Esophagus mucosa (tissue), 1 donor: Measurements from ENCODE around the gene RELT. TPM values are rescaled to one million over a fixed set of nuclear protein-coding genes. Genes with fewer than 3 reads are reported as not detected.
A peak's percentile ranks its signal among the peaks of the same experiment; 100 is the strongest.
"Not testable (repeated sequence)": the region's sequence is repeated elsewhere in the genome, so short reads cannot be mapped to it uniquely, and the experiment has no call there.

Experiments
- ATAC-seq: fragments of 200-7000 bp; cut with Tn5 transposase; one replicate; pipeline ENCODE4 v1.9.1; 2020
- total RNA-seq: library from RNA; stranded (reverse); gene quantifications from one replicate; pipeline ENCODE4 v1.2.4, GENCODE V29; 2023
- donor health status: DM: yes; HTN: yes; CAD: no.

Gene RELT
- total RNA-seq, 1 donor from 2014 or later = 3.9 TPM

GRCh38 chr11:73404506-73405145, 28.4 kb downstream of the RELT start:
- ATAC-seq = no peak

DNA sequence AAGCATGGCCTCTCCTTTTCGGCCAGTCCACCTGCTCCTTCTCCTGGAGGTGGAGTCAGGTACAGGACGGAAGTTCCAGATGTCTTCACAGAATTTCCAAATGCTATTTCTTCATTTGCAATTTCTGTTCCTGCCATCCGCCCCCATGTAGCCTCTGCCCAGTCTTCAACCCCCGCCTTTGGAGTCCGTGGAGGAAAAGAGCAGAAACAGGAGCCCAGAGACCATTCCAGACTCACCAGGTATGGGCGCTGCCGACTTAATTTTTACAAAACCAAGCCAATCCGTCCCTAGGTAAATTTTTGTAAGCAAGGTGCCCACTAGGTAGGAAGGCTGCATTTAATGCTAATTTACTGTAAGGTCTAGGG, 28.9 kb downstream of the RELT start:
- ATAC-seq = no peak

DNA sequence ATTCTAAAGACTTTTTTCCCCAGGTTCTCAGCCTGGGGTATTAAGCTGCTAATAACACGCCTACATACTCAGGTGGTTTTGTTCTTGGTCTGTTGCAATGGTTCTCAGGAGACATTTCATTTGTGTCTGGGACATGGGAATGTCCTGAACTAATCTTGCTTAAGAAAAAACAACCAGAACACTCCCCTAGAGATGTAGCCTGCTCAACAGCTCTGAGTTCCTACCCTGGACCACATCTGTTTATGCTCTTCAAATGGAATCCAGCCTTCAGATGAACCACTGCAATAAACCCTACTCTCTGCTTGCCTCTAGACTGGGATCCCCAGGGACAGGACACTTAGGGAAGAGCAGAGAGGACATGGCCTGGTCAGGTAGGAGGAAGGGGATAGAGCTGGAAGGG, 29.9 kb downstream of the RELT start:
- ATAC-seq = no peak

- ATAC-seq = no peak
Observed at GRCh38 chr11:73406619-73407018, 30.4 kb downstream of the RELT start.

DNA sequence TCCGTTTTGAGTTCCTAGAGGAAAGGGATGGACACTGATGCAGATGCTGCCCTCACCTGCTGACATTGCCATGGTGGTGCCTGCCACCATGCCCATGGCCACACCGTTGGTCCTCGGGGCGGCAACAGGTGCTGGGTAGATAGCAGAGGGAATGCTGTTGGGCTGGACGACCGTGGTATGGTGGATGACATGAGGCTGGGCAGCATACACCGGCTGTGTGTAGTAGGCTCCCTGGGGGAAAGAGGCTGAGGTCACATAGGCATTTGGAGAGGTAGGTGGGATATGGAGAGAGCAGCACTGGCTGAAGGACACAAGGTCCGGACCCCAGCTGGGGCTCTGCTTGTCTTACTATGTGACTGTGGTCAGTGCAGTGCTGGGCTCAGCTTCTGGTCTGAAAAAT, 33.2 kb downstream of the RELT start:
- ATAC-seq = no peak

DNA sequence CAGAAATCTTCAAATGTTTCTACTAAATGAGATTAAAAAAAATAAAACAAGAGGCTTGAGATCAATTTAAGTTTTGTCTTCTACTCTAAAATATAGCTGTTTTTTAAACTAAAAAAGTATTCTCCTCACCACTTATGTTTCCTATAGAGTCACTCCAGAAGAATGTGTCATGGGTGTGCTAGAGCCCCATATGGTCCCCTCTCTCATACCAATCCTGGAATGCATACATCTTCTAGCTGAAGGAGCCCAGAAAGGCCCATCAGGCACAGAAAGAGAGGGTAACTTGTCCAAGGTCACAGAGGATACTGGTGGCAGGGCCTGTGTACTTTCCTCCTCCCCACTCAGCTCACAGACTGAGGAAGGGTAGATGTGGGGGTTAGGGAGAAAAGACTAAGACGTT, 34.4 kb downstream of the RELT start:
- no peak for ATAC-seq

- no peak for ATAC-seq
Observed at GRCh38 chr11:73411031-73411430, 34.8 kb downstream of the RELT start.

DNA sequence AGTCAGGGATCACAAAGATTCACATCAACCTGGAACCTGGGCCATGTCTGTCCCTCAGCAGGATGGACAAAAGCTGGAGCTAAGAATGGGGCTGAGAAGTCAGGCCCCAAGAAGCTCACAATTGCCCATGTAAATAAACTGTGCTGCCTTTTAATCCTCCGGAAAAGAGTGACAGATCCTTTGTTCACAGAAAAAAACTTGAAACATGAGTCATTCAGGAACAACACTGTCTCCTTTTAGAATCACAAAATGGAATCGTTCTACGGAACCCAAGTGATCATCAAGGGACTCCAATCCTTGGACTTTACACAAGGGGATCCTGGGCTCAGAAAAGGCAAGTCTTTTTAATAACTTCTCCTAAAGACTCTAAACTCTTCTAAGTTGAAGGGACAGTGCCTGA, 36.1 kb downstream of the RELT start:
- peak; percentile 43 for ATAC-seq

DNA sequence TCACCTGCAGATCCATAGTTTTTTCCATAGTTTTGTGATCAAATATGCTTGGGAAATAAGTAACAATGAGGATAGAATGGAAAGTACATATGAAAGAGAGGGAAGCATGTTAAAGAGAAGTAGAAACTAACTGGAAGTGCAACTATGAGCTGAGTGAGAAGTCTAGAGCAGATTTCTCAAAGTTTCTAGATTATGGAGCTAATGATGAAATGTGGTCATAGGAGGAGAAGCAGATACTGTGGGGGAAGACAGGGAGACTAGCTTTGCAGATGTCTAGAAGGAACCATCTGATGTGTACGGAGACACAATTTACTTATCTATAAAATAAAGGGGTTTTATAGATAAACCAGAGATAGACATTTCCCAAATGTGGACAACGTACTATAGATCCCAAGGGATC, 37.1 kb downstream of the RELT start:
- no peak for ATAC-seq

DNA sequence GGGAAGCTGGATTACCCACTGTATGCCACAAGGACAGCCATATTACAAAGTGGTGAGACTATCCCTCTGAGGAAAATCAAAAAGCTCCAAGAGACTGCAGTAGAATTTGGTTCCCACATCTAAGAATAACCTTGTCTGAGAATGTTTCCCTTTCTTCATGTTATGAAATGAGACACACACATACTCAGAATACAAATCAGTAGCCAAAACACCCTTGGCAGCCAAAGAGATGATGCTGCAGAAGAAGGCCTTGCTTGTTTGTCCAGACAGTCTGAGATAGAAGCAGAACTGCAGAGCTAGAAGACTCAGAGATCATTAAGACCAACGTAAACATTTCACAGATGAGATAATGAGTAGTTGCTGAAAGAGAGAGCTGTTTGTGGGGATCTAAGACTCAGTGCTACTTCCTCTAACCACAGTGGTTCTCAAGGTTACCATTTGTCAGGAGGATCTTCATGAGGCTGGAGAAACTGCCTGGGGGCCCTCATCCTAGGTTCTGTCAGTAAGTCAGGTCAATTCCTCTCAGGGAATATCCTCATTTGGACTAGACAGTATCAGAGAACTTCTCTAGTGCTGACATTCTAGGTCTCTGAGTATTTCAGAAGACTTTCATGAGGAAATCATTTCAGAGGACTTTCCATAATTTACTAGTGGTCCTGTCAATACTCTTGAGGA, 38.9 kb downstream of the RELT start:
- no peak for ATAC-seq

GRCh38 chr11:73415854-73416615, 39.8 kb downstream of the RELT start:
- ATAC-seq = no peak

DNA sequence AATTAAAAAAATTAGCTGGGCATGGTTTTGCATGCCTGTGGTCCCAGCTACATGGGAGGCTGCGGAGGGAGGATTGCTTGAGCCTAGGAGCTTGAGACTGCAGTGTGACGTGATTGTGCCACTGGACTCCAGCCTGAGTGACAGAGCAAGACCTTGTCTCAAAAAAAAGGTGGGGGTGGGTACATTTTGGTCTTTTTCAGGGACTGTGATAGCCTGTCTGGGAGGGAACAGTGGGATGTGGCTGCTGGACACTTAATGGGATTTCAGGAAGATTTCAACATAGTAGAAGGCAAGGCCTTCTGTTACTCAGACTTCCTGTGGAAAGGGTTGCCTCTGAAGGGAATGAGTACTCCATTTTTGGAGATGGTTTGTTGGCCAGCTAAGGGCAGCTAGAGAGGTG, 40.6 kb downstream of the RELT start:
- ATAC-seq = no peak

GRCh38 chr11:73420136-73420535, 43.9 kb downstream of the RELT start:
- ATAC-seq = no peak

- ATAC-seq = no peak
Observed at GRCh38 chr11:73422886-73423285, 46.7 kb downstream of the RELT start.

- peak; percentile 26 for ATAC-seq
Observed at GRCh38 chr11:73423506-73423905, 47.3 kb downstream of the RELT start.

- no peak for ATAC-seq
Observed at GRCh38 chr11:73425108-73425507, 48.9 kb downstream of the RELT start.

DNA sequence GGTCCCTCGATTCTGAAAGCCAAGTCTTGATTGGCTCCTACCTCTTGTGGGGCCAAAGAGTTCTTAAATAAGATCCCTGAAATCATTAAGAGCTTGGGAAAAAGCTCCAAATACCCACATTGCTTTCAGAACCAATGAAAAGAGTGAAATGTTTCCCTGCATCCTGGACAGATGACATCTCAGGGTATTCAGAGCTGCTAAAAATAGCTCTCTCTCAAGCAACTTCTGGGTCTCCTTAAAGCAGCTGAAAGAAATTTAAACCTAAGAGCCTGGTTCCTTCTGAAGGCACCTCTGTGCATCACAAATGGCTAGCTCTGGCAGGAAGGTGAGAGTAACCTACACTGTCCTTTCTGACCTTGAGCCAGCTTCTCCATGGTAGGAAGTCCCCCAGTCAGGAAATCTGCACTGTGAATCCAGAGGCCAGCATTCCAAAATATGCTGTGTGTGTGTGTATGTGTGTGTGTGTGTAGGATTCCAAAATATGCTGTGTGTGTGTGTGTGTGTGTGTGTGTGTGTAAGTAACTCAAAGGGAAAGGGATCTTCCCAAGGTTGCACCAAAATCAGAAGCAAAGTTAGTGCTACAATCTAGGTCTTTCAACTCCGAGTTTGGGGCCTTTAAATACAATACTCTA, 50.1 kb downstream of the RELT start:
- ATAC-seq = no peak

- no peak for ATAC-seq
Observed at GRCh38 chr11:73428227-73428626, 52.0 kb downstream of the RELT start.

DNA sequence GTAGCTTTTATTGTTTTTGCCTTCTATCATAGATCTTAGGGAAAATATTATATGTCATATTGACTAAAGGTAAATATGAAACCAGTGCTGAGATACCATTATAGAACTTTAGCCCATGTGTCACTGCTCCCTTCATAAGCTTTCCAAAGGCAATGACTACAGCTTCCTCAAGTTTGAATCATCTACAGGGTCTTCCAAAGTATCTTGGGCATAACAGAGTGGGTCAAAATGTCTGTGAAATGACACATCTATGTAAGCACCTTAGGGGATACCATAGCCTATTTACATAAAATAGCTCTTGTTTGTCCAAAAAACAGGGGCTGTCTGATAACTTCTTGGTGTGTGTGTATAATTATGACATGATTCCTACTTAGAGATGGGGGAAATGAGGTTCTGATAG, 52.5 kb downstream of the RELT start:
- no peak for ATAC-seq

DNA sequence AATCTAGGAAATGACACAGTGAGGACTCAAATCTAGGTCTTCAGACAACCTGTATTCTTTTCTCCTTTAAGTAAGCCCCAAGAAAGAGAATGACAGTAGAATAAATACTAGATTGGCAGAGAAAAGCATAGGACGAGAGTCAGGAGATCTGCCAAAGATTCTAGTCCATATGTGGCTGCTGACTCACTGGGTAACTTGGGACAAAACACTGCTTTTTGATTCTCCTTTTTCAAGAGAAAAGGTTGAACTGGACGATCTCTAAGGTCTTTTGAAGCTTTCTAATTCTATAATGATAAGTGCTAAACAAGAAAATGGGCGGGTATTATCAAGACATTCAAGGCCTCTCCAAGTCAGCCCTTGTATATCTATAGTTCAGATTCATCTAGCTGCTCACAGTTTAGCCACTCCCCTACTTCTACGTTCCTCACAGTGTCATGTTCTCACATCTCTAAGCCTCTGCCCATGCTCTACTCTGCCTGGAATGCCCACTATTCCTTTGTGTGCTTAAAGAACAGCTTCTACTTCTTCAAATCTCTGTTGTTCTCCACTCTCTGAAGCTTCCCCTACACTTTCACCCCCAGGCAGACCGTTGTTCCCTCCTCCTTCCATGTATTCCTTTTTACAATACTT, 53.0 kb downstream of the RELT start:
- ATAC-seq = no peak

GRCh38 chr11:73430326-73430725, 54.1 kb downstream of the RELT start:
- no peak for ATAC-seq

DNA sequence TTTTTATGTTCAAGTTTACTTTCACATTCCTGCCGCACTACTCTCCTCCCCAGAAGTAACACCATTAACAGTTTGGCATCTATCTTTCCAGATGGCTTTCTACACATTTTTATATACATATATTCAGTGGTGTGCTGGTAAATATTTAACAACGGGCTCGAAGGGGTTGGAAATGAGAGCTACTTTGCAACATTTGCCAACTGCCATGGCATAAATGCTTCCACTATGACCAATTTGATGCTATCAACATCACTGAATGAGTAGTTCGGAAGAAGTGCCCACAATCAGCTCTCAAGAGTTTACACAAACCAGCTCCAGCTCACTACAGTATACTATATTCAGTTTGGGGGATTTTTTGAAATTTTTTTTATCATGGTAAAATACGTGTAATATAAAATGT, 55.2 kb downstream of the RELT start:
- ATAC-seq = no peak

DNA sequence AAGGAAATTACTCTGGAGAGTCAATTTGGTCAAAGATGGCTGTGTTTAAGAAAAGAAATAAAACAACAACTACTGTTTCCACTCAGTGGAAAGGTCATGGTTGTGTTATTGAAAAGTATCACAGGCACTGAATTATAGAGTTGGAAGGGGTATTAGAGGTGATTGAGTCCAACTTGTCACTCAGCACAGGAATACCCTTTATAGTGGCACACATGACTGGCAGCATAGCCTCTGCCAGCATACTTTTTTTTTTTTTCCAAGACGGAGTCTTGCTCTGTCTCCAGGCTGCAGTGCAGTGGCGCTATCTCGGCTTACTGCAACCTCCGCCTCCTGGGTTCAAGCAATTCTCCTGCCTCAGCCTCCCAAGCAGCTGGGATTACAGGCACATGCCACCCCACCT, 60.7 kb downstream of the RELT start:
- not testable (repeated sequence) for ATAC-seq
